Jurkat, Clone E6-1 (cell line): ENCODE measurements around the gene PLP2.
A peak's percentile ranks its signal among the peaks of the same experiment; 100 is the strongest.
"Not testable (repeated sequence)": the region's sequence is repeated elsewhere in the genome, so short reads cannot be mapped to it uniquely, and the experiment has no call there.

ENCODE experiments used
- DNase-seq: peaks from one replicate; pipeline ENCODE4 v3.0.0-alpha.2; 2011; ENCODE audit warnings: low read depth, low spot score
- H3K4me3 ChIP-seq: 2 replicates; pipeline ENCODE4 v1.5.1; 2011; ENCODE audit warnings: mild to moderate bottlenecking, low read length, control low read depth, moderate library complexity

Gene PLP2

DNA sequence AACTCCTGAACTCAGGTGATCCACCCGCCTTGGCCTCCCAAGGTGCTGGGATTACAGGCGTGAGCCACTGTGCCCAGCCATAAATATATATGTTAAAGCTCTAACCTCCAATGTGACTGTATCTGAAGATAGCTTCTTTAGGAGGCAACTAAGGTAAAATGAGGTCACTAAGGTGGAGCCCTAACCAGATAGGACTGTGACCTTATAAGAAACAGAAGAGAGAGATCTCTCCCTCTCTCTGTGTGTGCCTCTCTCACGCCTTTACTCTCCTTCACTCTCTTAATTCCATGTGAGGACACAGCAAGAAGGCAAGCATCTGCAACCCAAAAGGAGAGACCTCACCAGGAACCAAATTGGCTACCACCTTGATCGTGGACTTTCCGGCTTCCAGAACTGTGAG, 10.1 kb upstream of the PLP2 start:
- H3K4me3 ChIP-seq = no peak overlapping the region

GRCh38 chrX:49162620-49163019, 9.1 kb upstream of the PLP2 start, which contains the start of gene MAGIX:
Gene MAGIX (plus strand): TSS chrX:49162758. CDS start chrX:49162890, 132 bp downstream.
- no peak for DNase-seq
- peak within 1 kb of the TSS; percentile 27 for H3K4me3 ChIP-seq

More for the DNA sequence above, 10.1 kb upstream of the PLP2 start:
- DNase-seq = no peak

DNA sequence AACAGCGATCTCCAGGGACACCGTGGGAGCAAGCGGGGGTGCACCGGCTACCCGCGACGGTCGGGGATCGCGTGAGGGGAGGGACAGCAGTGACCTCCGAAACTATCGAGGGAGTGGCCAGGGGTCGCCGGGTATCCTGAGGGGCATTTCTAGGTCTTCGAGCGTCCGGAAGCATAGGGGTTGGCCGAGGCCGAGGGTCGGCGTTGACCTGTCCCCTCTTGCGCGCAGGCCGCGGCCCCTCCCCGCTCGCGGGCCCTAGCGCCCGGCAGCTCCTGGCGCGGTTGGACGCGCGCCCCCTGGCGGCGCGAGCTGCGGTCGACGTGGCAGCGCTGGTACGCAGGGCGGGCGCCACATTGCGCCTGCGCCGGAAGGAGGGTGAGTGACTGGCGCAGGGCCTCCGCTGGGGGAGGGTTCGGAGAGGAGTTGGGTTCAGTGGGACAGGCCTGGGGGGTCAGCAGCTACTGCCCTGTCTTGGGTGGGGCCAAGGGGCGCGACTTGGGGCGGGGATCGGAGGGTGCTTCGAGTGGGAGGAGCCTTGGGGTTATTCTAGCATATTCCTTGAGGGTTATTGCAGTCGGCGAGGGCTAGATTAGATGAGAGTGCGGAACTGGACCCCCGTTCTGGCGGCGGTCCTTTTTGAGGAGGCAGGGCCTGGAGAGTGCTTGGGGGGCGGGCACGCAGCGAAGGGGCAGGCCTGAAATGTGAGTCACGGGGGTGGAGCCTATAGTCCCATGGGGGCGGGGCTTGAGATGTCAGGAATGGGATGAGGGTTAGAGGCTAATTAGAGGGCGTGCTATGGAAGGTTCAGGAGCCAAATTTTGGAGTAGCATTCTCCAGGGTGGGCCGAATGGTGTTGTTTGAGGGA, 7.9 kb upstream of the PLP2 start:
- DNase-seq = peak; percentile 57
- H3K4me3 ChIP-seq = peak overlapping the region; percentile 49

- DNase-seq = no peak
- no peak overlapping the region for H3K4me3 ChIP-seq
These were observed 6.9 kb upstream of the PLP2 start for GRCh38 chrX:49164589-49165360.

DNA sequence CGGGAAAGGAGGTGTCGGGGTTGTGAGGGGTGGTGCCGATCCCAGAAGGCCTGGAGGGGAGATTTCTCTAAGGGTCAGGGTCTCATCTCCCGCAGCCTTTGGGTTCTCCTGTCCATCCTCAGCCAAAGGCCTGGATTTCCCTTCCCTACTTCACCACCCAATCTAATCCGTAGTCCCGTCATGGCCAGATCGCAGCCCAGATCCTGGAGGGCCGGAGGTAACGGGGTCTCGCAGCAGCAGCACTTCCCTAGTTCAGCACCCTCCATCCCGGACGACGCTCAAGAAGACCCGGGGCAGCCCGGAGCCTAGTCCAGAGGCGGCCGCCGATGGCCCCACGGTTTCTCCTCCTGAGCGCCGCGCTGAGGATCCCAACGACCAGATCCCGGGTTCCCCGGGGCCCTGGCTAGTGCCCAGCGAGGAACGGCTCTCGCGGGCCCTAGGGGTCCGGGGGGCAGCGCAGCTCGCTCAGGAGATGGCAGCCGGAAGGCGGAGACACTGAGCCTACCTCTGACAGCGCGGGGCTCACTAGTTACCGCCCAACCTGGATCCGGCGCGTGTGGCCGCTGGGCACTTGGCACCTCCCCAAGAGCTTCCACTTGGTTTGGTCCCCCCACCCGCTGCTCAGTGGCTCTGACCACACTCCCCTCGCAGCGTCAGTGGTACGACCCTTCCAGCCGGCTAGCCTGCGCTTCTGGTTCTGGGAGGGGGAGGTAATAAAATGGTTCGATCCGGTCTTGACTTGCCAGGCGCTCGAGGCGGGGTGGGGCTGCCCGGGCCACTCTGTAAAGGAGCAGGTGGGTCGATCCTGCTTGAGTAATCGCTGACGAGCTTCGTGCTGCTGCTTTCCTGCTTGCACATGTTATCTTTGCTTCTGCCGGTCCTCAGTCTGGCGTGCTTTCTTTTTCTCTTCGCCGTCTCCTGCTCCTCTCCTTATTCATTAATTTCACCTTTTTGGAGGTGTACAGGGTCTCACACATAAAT, 5.5 kb upstream of the PLP2 start:
- DNase-seq = peak; percentile 45
- H3K4me3 ChIP-seq = peak overlapping the region; percentile 35

GRCh38 chrX:49166914-49167739, 4.6 kb upstream of the PLP2 start:
- DNase-seq = peak; percentile 63
- peak overlapping the region; percentile 35 for H3K4me3 ChIP-seq

DNA sequence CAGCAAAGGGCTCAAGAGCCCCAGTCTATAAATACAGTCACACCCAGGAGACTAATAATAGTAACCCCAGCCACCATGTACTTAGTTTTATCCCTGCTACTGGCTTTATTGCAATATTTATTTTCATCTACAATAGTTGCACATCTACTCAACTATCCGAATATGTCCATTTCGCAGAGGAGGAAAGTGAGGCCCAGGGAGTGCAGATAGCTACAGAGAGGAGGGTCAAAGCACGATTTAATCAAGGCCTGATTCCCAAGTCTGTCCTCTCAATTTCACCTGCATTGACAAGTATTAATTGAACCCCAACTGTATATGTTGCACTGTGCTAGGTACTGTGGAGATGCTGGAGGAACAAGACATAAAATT, 4.0 kb upstream of the PLP2 start:
- no peak for DNase-seq
- H3K4me3 ChIP-seq = no peak overlapping the region

DNA sequence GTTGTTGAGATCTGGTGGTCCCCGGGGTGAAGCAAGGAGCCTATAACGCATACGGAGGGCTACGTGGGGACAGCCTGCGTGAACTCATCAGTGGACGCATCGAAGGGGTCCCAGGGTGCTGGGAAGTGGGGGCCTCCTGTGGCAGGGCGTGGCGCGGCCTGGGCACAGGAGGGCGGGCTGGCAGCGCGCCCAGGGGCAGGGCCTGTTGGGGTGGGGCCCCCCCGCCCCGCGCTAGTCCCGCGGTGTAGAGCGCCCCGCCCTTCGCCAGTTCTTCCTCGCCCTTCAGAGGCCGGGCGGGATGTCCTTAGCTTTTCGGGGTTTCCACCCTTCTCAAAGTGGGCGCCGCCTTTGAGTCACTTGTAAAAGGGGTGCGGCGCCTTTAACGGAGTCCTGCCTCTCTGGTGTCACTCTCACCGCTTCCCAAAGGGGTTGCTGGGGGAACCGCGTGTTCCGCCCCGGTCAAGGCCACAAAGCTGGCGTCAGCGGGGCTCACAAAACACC, 632 bp downstream of the PLP2 start:
- peak overlapping the region; percentile 65 for H3K4me3 ChIP-seq
- DNase-seq = peak; percentile 32

- not testable (repeated sequence) for DNase-seq, H3K4me3 ChIP-seq
These were observed 1.8 kb downstream of the PLP2 start for GRCh38 chrX:49173544-49173943.

GRCh38 chrX:49174723-49175122, 3.0 kb downstream of the PLP2 start:
- no peak overlapping the region for H3K4me3 ChIP-seq
- DNase-seq = no peak

- no peak overlapping the region for H3K4me3 ChIP-seq
These were observed 4.0 kb downstream of the PLP2 start for GRCh38 chrX:49175435-49176274.

DNA sequence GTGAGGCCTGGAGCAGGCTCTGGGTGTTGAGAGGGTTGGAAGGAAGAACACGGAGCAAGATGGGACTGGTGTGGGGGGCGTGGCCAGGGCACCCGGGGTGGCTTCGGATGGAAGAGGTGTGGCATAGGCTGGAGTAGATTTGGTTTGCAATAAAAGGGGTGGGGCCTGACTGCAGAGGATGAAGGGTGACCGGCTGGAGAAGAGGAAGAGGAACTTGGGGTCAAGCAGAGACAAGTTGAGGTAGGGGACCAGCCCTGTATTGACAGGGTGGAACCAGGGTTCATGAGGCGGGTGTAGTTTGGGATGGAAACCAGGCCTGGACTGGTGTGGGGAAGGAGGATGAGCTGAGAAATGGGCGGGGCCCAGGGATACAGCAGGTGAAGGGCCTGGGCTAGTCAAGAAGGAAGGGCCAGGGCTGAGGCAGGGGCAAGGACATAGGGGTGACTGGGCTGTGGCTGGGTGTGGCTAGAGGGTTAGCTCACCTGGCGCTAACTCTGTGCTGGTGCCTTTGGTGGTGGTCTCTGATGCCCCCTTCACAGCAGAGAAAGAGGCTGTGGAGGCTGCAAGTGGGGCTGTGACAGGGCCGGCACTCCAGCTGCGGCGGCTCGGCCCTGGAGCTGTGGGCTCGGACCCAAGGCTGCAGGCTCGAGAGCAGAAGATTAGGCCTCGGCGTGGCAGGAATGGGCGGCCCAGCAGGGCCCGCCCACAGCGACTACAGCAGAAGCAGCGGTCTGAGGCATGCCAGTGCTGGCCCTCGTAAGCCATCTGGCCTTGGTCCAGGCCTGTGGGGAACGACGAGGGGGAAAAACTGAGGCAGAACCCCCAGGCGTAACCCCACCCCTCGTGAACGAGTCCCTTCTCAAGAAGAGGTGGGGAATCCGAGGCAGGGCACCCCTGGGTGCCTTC, 5.0 kb downstream of the PLP2 start:
- H3K4me3 ChIP-seq = no peak overlapping the region
- no peak for DNase-seq

More at GRCh38 chrX:49175435-49176274, 4.0 kb downstream of the PLP2 start:
- DNase-seq = no peak

- H3K4me3 ChIP-seq = no peak overlapping the region
- no peak for DNase-seq
These were observed 5.7 kb downstream of the PLP2 start for GRCh38 chrX:49177338-49177833.

DNA sequence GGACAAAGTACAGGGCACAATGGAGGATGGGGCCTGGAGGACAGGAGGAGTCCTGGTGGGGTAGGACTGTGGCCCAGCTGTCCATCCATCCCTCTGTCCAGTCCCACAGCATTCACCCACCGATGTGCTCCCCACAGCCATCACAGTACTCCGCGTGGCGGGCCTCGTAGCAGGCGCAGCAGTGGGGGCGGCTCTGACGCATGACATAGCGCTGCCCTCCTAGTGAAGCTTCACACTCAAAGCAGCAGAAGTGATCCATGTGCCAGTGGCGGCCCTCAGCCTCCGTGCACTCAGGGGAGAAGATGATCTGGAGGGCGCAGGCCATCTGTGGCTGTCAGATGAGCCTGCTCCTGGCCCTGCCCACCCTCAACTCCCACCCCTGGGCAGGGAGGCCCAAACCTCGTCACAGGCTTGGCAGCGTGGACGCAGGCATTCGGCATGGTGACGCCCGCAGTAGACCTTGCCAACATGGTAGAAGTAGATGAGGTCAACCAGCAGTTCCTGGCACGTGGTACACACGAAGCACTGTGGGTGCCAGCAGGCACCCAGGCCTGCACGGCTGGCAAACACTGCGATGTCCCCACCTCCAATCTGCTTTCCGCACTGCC, 6.3 kb downstream of the PLP2 start:
- H3K4me3 ChIP-seq = no peak overlapping the region
- no peak for DNase-seq

DNA sequence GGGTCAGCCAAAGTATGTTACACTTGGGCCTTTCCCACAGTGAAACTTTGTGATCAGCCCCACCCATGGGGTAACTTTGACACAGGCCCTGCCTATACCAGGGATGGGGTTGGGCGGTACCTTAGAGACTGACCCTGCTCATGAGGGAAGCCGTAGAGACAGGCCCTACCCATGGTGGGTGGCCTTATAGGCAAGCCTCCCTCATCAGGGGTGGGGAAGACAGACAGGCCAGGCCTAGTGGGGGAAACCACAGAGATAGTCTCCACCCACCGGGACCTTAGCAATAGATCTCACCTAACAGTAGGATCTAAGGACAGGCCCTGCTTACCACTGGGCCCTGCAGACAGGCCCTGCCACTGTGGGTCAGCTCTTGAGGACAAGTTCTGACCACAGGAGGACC, 6.8 kb downstream of the PLP2 start:
- no peak overlapping the region for H3K4me3 ChIP-seq
- no peak for DNase-seq

- DNase-seq = no peak
These were observed 7.7 kb downstream of the PLP2 start for GRCh38 chrX:49179358-49179757.

More at GRCh38 chrX:49179358-49179757, 7.7 kb downstream of the PLP2 start:
- H3K4me3 ChIP-seq = no peak overlapping the region
